Upper lobe of left lung (tissue), 4 donors: ENCODE results near the gene PLP1.

Experiments
- EP300 ChIP-seq, 4 donors: sonication (generic); formaldehyde crosslinking; IDR thresholded peaks; one replicate each; pipeline ENCODE4 v1.5.1; 2017; ENCODE audit warnings: antibody characterized with exemption in 4 of 4, control low read depth in 2 of 4
- POLR2A ChIP-seq, 4 donors: fragments of 450-650 bp; IDR thresholded peaks; one replicate each; pipeline ENCODE4 v1.5.1; 2016 to 2017; ENCODE audit warnings: antibody characterized with exemption in 4 of 4, mild to moderate bottlenecking in 2 of 4
- POLR2AphosphoS5 ChIP-seq, 2 donors: sonication (generic); formaldehyde crosslinking; IDR thresholded peaks; one replicate each; pipeline ENCODE4 v1.5.1; 2017; ENCODE audit warnings: antibody characterized with exemption in 2 of 2
- TF ChIP-seq, protein P1 (sequence below), 6 experiments: fragments of 450-650 bp in 4 of 6; fragments of 200-600 bp in 2 of 6; sonication (generic) in 2 of 6; IDR thresholded peaks; one replicate each; pipeline ENCODE4 v1.5.1; 2016 to 2019; ENCODE audit warnings: antibody characterized with exemption in 6 of 6

DNA sequence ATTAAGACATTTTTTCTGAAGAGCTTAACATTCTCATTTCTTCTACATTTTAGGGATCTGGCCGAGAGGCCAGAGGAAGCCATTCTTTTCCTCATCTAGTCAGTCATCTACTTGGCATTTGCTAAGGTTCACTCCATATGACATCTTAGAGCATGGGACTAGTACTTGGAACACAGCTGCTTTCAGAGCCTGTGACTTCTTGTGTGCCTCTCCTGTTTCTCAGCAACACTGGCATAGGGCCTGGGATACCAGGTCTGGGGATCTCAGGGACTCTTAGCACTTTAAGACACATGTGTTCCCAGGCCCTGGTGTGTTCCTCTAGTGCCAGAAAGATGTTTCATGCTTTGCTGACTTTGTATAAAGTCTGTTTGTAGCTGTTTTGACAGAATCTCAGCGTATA is 7.3 kb downstream of the PLP1 start:
- TF ChIP-seq POLR2A (IDR thresholded peaks at IDR 0.05) (no peak), POLR2AphosphoS5 (IDR thresholded peaks at IDR 0.05) (no peak), EP300 (IDR thresholded peaks at IDR 0.05) (no peak)
- TF ChIP-seq, protein P1, sequence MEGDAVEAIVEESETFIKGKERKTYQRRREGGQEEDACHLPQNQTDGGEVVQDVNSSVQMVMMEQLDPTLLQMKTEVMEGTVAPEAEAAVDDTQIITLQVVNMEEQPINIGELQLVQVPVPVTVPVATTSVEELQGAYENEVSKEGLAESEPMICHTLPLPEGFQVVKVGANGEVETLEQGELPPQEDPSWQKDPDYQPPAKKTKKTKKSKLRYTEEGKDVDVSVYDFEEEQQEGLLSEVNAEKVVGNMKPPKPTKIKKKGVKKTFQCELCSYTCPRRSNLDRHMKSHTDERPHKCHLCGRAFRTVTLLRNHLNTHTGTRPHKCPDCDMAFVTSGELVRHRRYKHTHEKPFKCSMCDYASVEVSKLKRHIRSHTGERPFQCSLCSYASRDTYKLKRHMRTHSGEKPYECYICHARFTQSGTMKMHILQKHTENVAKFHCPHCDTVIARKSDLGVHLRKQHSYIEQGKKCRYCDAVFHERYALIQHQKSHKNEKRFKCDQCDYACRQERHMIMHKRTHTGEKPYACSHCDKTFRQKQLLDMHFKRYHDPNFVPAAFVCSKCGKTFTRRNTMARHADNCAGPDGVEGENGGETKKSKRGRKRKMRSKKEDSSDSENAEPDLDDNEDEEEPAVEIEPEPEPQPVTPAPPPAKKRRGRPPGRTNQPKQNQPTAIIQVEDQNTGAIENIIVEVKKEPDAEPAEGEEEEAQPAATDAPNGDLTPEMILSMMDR (IDR thresholded peaks at IDR 0.05): no peak
